Measurements from ENCODE around the gene PLA2G6.

PLA2G6 gene, protein sequence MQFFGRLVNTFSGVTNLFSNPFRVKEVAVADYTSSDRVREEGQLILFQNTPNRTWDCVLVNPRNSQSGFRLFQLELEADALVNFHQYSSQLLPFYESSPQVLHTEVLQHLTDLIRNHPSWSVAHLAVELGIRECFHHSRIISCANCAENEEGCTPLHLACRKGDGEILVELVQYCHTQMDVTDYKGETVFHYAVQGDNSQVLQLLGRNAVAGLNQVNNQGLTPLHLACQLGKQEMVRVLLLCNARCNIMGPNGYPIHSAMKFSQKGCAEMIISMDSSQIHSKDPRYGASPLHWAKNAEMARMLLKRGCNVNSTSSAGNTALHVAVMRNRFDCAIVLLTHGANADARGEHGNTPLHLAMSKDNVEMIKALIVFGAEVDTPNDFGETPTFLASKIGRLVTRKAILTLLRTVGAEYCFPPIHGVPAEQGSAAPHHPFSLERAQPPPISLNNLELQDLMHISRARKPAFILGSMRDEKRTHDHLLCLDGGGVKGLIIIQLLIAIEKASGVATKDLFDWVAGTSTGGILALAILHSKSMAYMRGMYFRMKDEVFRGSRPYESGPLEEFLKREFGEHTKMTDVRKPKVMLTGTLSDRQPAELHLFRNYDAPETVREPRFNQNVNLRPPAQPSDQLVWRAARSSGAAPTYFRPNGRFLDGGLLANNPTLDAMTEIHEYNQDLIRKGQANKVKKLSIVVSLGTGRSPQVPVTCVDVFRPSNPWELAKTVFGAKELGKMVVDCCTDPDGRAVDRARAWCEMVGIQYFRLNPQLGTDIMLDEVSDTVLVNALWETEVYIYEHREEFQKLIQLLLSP

DNA sequence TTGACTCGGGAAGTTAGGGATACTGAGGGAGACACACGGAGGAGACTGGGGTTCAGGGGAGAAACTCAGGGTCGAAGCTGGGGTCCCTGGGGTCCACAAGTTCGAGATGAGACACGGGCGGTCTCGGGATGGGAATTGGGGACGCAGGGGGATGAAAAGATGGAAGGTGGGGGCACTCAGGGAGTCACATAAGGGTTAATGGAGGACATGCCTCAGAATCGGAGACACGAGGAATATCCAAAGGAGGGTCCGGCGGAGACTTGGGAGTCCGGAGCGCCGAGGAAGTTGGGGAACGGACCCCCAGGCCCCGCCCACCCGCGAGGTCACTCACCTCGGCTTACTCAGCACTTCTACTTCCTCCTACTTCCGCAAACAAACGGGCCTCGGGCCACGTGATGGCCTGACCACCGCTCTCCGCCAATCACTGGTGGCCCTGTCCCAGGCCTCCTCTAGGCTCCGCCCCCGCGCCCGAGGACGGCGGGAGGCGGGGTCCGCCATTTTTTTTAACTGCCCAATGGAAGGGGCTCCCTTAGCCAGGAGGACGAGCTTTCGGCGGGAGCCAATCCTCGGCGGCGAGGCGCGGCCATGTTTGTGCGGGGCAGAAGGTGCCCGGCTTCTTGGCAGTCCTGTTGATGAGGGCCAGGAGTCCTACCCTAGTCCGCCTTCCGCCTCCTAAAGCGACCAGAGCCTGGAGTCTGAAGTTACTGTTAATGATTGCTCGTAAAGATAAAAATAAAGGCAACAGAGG is at the start of gene PLA2G6:
TSS of gene PLA2G6 (minus strand) at position 378 of the 748 bp plus-strand sequence. CDS start 12,404 bp downstream, outside the sequence.
- peak; percentile 94 for DNase-seq

GRCh38 chr22:38230916-38231315 is 49.3 kb upstream of the PLA2G6 start:
- no peak for DNase-seq

GRCh38 chr22:38230108-38230825 is 48.6 kb upstream of the PLA2G6 start:
- DNase-seq, result no peak

GRCh38 chr22:38228873-38229740 is 47.5 kb upstream of the PLA2G6 start:
- DNase-seq, result no peak

DNA sequence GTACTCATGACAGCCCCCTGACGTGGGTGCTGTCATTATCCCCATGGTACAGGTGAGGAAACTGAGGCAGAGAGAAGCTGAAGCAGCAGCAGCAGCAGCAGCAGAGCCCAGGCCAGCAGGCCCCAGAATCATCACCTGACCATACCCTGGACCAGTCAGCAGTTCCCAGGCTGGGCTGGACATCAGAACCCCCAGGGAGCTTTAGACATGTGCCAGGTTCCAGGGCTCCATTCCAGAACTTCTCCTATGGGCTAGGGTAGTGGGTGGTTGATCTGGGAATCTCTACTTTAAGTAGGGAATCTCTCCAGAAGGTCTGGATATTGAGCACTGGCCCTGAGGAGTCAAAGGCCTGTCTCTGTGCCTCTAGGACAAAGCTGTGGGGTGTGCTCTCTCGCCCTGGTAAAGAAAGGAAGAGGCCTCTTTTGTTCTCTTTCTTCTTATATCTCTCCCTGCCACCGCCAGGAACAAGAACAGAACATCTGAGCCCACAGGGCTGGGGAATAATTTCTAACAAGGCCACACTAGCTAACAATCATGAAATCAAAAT is 46.8 kb upstream of the PLA2G6 start:
- DNase-seq, result no peak

GRCh38 chr22:38226853-38227649 is 45.4 kb upstream of the PLA2G6 start:
- DNase-seq, result no peak

- DNase-seq, result no peak
These were observed 41.8 kb upstream of the PLA2G6 start for GRCh38 chr22:38223289-38223960.

DNA sequence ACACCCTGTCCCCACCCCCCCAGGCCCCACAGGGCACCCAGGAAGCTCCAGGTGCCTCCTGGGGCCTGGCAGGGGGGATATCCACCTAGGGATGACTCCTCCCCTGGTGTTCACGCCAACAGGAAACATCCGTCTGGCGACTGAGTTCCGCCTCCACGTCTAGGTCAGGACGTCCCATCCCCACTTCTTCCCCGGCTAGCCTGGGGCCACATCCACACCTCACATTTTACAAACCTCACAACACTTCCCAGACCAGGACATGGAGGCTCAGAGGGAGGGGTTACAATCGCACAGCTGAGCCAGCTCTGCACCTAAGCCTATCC is 41.1 kb upstream of the PLA2G6 start:
- DNase-seq, result no peak

DNA sequence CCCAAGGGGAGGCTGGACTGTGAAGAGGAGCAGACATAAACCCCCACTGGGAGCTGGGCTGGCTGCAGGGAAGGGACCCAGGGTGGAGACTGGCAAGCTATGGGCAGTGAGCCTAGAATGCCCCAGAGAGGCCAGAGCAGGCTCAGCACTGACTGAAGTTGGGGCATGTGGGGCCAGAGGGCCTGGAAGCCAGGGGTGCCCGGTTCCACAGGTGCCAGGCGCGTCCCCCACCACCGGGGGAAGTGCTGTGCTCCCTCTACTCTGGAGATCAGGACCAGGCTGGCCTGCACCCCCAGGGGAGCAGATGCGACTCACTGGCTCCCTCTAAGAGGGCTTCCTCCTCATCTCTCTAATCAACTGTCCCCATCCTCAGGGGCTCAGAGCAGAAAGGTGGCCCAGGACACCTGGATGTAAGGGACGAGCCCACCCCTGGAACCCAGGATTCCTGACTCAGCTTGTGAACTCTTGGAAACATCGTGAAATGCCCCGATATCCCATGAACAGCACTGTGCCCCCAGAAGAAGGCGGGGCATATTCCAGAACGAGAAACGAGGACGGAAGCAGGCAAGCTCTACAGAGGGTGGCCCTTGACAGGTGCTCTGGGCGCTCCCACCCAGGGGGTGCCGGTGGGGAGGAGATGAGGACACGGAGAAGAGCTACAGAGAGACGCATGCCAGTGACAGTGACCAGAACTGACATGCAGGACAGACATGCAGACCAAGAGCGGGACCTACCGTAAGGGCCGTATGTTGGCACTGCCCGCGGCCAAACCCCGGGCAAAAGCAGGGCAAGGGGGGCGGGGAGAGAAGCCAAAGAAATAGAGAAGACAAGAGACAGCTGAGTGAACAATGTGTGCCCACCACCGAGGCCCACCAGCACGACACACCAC is 40.5 kb upstream of the PLA2G6 start:
- no peak for DNase-seq

DNA sequence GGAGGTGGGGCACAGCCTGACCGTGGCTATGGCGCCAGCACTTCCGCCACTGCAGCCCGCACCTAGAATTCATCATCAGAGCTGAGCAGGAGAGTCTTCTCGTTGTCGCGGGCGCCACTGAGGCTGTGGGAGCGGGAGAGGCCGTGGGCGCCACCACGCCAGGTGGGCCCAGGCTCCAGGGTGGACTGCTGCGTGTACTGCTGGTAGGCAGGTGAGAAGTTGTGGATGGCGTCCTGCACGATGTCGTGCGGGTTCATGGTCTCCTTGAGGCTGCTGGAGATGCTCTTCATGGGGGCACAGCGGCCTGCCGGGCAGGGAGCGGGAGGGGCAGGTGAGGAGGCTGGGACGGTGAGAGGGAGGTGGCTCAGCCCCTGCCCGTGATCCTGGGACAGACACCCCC is 39.8 kb upstream of the PLA2G6 start:
- no peak for DNase-seq

GRCh38 chr22:38220653-38221386 is 39.2 kb upstream of the PLA2G6 start:
- no peak for DNase-seq

GRCh38 chr22:38220163-38220562 is 38.5 kb upstream of the PLA2G6 start:
- no peak for DNase-seq

DNA sequence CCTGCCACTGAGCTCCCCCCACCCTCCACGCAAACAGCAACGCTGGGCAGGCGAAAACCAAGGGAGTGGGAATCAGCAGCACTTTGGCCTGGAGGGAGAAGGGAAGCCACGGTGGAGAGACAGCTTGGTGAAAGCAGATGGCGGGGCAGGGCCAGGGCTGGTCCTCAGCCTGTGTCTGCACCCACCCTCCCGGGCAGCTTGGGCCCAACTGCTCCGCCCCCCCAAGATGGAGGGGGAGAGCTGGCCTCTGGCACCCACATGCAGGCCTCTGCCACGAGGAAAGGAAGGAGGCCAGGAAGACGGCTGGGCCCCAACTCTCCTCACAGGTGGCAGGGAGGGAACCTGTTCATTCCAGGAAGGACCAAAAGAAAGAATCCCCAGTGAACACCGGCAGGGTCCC is 38.0 kb upstream of the PLA2G6 start:
- DNase-seq, result no peak

GRCh38 chr22:38218661-38219622 is 37.3 kb upstream of the PLA2G6 start:
- DNase-seq, result peak; percentile 44

DNA sequence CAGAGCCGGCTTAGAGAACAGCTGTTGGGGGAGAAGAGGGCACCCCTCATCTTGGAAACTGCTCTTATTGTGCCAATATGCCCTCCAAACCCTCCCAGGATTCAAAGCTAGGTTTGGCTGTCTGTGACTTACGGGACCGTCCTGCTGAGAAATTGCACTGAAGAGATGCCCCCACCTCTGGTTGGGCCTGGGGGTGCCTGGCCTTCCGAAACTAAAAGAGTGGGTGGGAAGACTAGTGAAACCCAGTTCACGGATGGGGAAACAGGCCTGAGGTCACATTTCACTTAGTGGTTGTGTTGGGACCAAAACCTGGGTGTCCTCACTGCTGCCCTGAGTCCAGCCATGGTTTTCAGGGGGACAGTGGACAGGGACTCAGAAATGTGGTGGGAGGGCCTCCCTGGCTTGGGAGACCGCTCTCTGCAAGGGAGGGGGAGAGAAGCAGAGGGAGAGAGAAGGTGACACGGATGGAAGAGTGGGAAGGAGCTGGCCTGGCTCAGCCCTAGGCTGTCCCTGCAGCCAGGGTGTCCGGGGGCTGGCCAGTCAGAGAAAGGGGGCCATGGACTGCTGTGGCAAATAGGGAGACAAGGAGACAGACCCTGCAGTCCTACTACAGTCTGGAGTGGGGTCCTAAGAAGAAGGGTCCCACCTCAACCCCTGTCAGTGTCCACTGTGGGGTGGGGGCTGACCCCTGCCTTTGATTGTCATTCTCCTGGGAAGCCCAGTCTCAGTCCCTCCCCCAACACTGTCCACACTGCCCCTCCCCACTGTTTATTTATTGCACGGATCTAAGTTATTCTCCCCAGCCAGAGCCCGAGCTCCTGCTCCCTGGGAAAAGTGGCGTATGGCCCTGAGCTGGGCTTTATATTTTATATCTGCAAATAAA is 33.8 kb upstream of the PLA2G6 start:
- DNase-seq, result no peak

All from stimulated activated CD4-positive, alpha-beta T cell treated with anti-CD3 and anti-CD28 coated beads, Interleukin-12 subunit alpha, Interleukin-12 subunit beta, amount 100 ng/mL, for 4 hours (primary cell).